Sigmoid colon (tissue), 7 donors: Measurements from ENCODE around the gene NT5DC3. TPM values are rescaled to one million over a fixed set of nuclear protein-coding genes. Genes with fewer than 3 reads are reported as not detected.

ENCODE experiments used
- DNase-seq: peaks from one replicate; pipeline ENCODE4 v3.0.0-alpha.2; 2019
- H3K27ac ChIP-seq, 4 donors: fragments of 200-600 bp; sonication (generic); one replicate each; pipeline ENCODE4 v1.5.1; 2016 to 2019; ENCODE audit warnings: mild to moderate bottlenecking in 1 of 4
- H3K27me3 ChIP-seq, 3 donors: fragments of 200-600 bp; sonication (generic); one replicate each; pipeline ENCODE4 v1.5.1; 2019; ENCODE audit warnings: mild to moderate bottlenecking in 1 of 3
- H3K36me3 ChIP-seq, 4 donors: fragments of 200-600 bp; sonication (generic); one replicate each; pipeline ENCODE4 v1.5.1; 2016 to 2019
- H3K4me1 ChIP-seq, 4 donors: fragments of 200-600 bp; sonication (generic); one replicate each; pipeline ENCODE4 v1.5.1; 2017 to 2019
- H3K4me3 ChIP-seq, 4 donors: fragments of 200-600 bp; sonication (generic); one replicate each; pipeline ENCODE4 v1.5.1; 2017 to 2019; ENCODE audit warnings: mild to moderate bottlenecking in 2 of 4, moderate library complexity in 1 of 4
- H3K9me3 ChIP-seq, 4 donors: fragments of 200-600 bp in 3 of 4; sonication (generic) in 3 of 4; one replicate each; pipeline versions ENCODE4 v1.5.1 to v1.6.1; 2013 to 2019
- EP300 ChIP-seq, 4 donors: sonication (generic); formaldehyde crosslinking; IDR thresholded peaks; one replicate each; pipeline ENCODE4 v1.6.1; 2017; ENCODE audit warnings: antibody characterized with exemption in 4 of 4
- POLR2A ChIP-seq, 2 donors: fragments of 450-650 bp; IDR thresholded peaks; one replicate each; pipeline ENCODE4 v1.6.1; 2016; ENCODE audit warnings: antibody characterized with exemption in 2 of 2, mild to moderate bottlenecking in 2 of 2, moderate library complexity in 2 of 2
- POLR2AphosphoS5 ChIP-seq, 4 donors: sonication (generic); formaldehyde crosslinking; IDR thresholded peaks; one replicate each; pipeline ENCODE4 v1.6.1; 2017; ENCODE audit warnings: antibody characterized with exemption in 4 of 4
- WGBS, 2 donors: extraction: QIAGEN DNeasy Blood & Tissue Kit; methylation state at CpG; one replicate each; pipeline ENCODE4 v1.1.7; 2013; 5-methylcytosine and 5-hydroxymethylcytosine counted together
- intact Hi-C: fragments of 100-400 bp; cut with DNase I; formaldehyde crosslinking; loops from one replicate; pipeline ENCODE4 v1.15.1; 2023
- polyA plus RNA-seq, 3 donors: library from polyadenylated mRNA; stranded (reverse); fragments of 200-250 nt; gene quantifications; one replicate each; pipeline ENCODE4 v1.2.3, GENCODE V29; 2013
- total RNA-seq, 4 donors: library from RNA; depleted of rRNA; stranded (reverse); fragments of >200 nt; gene quantifications; one replicate each; pipeline ENCODE4 v1.1.0, GENCODE V29; 2016
- TF ChIP-seq, protein P1 (sequence below), 4 experiments: fragments of 450-650 bp in 3 of 4; fragments of 200-600 bp in 1 of 4; IDR thresholded peaks; one replicate each; pipeline ENCODE4 v1.5.1; 2016 to 2019; ENCODE audit warnings: antibody characterized with exemption in 4 of 4, mild to moderate bottlenecking in 3 of 4, moderate library complexity in 2 of 4
- donor health status: healthy with polysubstance abuse.
- donor health status: Bipolar disorder and iron deficiency.
- donor health status: healthy.

NT5DC3 gene
- total and polyA plus RNA-seq, 7 donors: 0.23 to 346 (median 179) TPM

DNA sequence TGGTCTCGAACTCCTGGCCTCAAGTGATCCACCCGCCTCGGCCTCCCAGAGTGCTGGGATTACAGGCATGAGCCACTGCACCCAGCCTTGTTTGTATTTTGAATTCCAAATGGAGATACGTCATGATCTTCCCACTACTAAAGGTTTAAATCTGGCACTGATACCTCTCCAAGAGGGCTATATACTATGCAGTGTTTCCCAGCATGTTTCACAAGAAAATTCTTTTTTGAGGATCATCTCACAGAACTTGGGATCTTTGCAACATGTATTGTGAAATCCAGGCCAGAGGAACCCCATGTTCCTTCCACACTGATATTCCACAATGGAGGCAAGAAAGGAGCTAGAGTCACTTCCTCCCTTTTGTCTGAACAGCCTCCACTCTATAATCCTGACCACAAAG is 112.7 kb downstream of the NT5DC3 start:
- Histone ChIP-seq H3K4me3 (no peak overlapping the region), H3K9me3 (peaks cover 0 to 4% (median 1%) of the 10 kb centered on the region in 4 donors), H3K27me3 (no peaks in the 10 kb centered on the region), H3K36me3 (no peaks in the 10 kb centered on the region), H3K27ac (no peak overlapping the region), H3K4me1 (no peaks in the 10 kb centered on the region)
- intact Hi-C loops: no loop called here
- DNase-seq: no peak
- WGBS, 2 donors: 81 to 82% methylated on average over 4 of the region's 4 CpGs
- TF ChIP-seq POLR2AphosphoS5 (IDR thresholded peaks at IDR 0.05): peak in 1 of 4 donors; percentile 9
- TF ChIP-seq, protein P1, sequence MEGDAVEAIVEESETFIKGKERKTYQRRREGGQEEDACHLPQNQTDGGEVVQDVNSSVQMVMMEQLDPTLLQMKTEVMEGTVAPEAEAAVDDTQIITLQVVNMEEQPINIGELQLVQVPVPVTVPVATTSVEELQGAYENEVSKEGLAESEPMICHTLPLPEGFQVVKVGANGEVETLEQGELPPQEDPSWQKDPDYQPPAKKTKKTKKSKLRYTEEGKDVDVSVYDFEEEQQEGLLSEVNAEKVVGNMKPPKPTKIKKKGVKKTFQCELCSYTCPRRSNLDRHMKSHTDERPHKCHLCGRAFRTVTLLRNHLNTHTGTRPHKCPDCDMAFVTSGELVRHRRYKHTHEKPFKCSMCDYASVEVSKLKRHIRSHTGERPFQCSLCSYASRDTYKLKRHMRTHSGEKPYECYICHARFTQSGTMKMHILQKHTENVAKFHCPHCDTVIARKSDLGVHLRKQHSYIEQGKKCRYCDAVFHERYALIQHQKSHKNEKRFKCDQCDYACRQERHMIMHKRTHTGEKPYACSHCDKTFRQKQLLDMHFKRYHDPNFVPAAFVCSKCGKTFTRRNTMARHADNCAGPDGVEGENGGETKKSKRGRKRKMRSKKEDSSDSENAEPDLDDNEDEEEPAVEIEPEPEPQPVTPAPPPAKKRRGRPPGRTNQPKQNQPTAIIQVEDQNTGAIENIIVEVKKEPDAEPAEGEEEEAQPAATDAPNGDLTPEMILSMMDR (IDR thresholded peaks at IDR 0.05): no peak

DNA sequence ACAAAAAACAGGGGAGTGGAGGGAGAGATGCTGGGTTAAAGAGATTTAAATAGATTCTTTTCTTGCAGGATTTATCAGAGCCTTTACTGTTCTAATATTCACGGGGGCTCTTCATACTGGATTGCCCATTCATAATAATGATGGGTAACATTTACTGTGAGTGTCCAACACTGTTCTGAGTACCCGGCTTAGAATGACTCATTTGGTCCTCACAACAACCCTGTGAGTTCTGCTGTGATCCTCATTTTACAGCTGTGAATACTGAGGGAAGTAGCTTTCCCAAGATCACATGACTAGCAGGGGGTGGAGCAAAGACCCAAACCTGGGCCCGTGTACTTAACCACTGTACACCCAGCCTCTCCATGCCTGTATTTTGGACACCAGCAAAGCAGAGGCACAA is 113.4 kb downstream of the NT5DC3 start:
- intact Hi-C loops: no loop called here
- H3K27me3 ChIP-seq: no peaks in the 10 kb centered on the region
- H3K4me1 ChIP-seq: no peaks in the 10 kb centered on the region
- no peak for DNase-seq
- H3K4me3 ChIP-seq: no peak overlapping the region
- H3K36me3 ChIP-seq: no peaks in the 10 kb centered on the region
- H3K9me3 ChIP-seq: peaks cover 0 to 4% (median 1%) of the 10 kb centered on the region in 4 donors
- no peak for TF ChIP-seq EP300 (IDR thresholded peaks at IDR 0.05)
- TF ChIP-seq, protein P1 (IDR thresholded peaks at IDR 0.05): no peak
- no peak for TF ChIP-seq POLR2AphosphoS5 (IDR thresholded peaks at IDR 0.05)
- no peak for TF ChIP-seq POLR2A (IDR thresholded peaks at IDR 0.05)
- H3K27ac ChIP-seq: no peak overlapping the region
- WGBS, 2 donors: 70 to 73% methylated on average over 3 of the region's 3 CpGs

DNA sequence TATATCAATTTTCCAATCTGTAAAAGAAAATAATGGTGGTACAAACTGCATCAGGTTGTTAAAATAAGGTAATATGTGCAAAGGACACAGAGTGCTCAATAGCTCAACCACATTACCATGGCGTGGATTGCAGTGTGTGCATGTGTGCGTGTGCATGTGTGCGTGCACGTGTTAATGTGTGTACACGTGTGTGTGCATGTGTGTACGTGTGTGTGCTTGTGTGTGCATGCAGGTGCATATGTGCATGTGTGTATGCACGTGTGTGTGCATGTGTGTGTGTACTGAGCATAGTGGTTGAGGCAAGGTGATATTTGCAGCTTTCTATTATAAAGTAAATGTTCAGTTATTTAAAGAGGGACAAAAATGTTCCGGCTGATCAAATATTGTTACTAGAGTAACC is 115.6 kb downstream of the NT5DC3 start:
- Histone ChIP-seq H3K9me3 (no peaks in the 10 kb centered on the region), H3K27me3 (no peaks in the 10 kb centered on the region), H3K4me1 (no peaks in the 10 kb centered on the region), H3K27ac (no peak overlapping the region), H3K4me3 (no peak overlapping the region), H3K36me3 (no peaks in the 10 kb centered on the region)
- TF ChIP-seq EP300 (IDR thresholded peaks at IDR 0.05) (no peak), POLR2AphosphoS5 (IDR thresholded peaks at IDR 0.05) (no peak), POLR2A (IDR thresholded peaks at IDR 0.05) (no peak)
- TF ChIP-seq, protein P1 (IDR thresholded peaks at IDR 0.05): no peak
- DNase-seq: no peak
- 94% methylated on average over 8 of the region's 8 CpGs for WGBS, 2 donors
- intact Hi-C loops: no loop called here

Other genes with a start within 250 kb of the NT5DC3 start
- gene HSP90B1, start 89.2 kb upstream of the NT5DC3 start, total RNA-seq: 100 to 1,000 TPM; 206 to 299 (median 222) TPM
- 100 to 1,000 TPM in 2 of 3 donors, 10 to 100 TPM in 1; 50.5 to 528 (median 126) TPM for gene HSP90B1, start 89.2 kb upstream of the NT5DC3 start, polyA plus RNA-seq
- 10 to 100 TPM; 12.8 to 24.1 (median 21.9) TPM for gene TDG, start 124.6 kb upstream of the NT5DC3 start, total RNA-seq
- gene TDG, start 124.6 kb upstream of the NT5DC3 start, polyA plus RNA-seq: 10 to 100 TPM; 12.0 to 18.0 (median 17.1) TPM
- 10 to 100 TPM; 12.5 to 53.2 (median 17.7) TPM for gene GLT8D2, start 209.0 kb upstream of the NT5DC3 start, total RNA-seq
- gene GLT8D2, start 209.0 kb upstream of the NT5DC3 start, polyA plus RNA-seq: 1 to 10 TPM; 1.6 to 6.4 (median 4.2) TPM
- gene HCFC2, start 223.3 kb upstream of the NT5DC3 start, total RNA-seq: 10 to 100 TPM; 35.7 to 53.6 (median 47.1) TPM
- 1 to 10 TPM; 4.9 to 5.6 (median 5.4) TPM for gene HCFC2, start 223.3 kb upstream of the NT5DC3 start, polyA plus RNA-seq